IPS DF 19.7 (cell line): ENCODE results near the gene ARPP19.
"Not testable (repeated sequence)": the region's sequence is repeated elsewhere in the genome, so short reads cannot be mapped to it uniquely, and the experiment has no call there.

Source experiments
- DNase-seq: peaks from one replicate; pipeline ENCODE4 v3.0.0-alpha.2; 2013; ENCODE audit warnings: low read depth, low spot score

The ARPP19 gene

GRCh38 chr15:52514482-52514881 is 54.3 kb downstream of the ARPP19 start:
- DNase-seq, result no peak

- not testable (repeated sequence) for DNase-seq
These were observed 56.0 kb downstream of the ARPP19 start for GRCh38 chr15:52512869-52513268.

GRCh38 chr15:52511084-52511483 is 57.7 kb downstream of the ARPP19 start:
- DNase-seq, result no peak

- no peak for DNase-seq
These were observed 59.2 kb downstream of the ARPP19 start for GRCh38 chr15:52509500-52510245.

DNA sequence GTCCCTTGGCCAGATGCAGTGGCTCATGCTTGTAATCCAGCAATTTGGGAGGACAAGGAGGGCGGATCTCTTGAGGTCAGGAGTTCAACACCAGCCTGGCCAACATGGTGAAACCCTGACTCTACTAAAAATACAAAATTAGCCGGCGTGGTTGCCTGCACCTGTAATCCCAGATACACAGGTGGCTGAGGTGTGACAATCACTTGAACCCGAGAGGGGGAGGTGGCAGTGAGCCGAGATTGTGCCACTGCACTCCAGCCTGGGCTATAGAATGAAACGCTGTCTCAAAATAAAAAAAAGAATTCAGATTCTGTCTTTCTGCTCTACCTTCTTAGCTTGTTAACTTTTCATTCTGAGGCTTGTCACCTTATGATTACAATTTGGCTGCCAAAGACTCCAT is 62.3 kb downstream of the ARPP19 start:
- no peak for DNase-seq

- no peak for DNase-seq
These were observed 63.7 kb downstream of the ARPP19 start for GRCh38 chr15:52505151-52505550.

DNA sequence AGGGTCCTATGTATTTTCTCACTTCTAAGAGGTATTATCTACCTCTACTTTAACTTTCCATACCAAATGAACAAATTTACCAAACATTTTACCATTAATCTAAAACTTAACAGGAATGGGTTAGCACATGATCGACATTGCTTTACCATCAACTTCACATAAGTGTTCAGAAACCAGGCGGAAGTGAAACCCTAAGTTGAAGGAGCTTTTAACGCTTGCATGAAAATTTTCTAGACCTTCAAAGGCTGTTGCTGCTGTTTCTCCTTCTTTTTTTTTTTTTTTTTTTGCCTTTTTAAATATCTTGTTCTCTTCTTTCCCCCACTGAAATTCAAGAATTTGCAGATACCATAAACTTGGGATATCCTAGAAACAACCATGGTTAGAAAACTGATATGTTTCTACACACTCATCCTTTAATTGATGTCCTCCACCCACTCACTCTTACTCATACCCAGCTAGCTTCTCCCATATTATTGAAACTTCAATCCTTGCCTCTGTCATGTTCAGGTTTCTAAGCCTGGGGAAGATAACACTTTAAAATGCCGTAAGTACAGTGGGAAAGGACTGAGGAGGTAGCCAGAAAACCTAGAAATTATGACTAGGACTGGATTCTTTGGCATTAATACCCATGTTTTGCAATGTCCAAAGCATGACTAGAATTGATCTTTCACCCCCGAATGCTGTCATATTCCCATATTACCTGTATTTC is 64.9 kb downstream of the ARPP19 start:
- DNase-seq, result no peak

DNA sequence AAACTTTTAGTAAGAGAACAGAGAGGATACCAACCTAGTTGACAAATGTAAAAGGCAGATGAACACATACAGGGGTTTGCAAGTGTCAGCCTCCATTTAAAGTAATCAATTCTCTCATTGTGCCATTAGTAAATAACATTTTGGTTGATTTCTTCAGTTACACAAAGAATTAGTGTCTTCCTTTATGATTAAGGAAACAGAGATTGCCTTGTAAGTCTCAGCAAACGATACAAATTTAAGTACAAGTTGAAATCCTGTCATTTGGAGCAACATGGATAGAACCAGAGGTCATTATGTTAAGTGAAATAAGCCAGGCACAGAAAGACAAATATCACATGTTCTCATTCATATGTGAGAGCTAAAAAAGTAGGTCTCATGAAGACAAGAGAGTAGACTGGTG is 66.2 kb downstream of the ARPP19 start:
- DNase-seq, result no peak

GRCh38 chr15:52499506-52499905 is 69.3 kb downstream of the ARPP19 start:
- DNase-seq, result no peak

DNA sequence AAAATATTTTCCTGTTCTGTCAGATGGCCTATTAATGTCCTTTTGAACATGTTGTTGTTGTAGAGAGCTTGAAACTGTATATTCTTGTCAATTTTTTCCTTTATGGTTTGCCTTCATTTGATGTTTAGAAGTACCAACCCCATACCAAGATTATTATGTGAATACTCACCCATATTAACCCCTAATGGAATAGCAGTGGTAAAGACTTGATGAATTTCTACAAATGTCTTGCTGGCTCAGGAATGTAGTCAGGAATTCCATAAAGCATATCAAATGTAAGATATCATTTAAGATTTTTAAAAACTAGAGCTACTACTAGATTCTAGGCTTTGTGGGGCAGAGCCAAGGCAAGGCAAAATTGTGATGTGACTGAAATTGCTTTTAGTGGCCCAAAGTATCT is 70.1 kb downstream of the ARPP19 start:
- DNase-seq, result no peak
